EH (cell line): ENCODE results near the gene HELZ2.
"Not testable (repeated sequence)": the region's sequence is repeated elsewhere in the genome, so short reads cannot be mapped to it uniquely, and the experiment has no call there.

Source experiments
- DNase-seq: peaks from one replicate; pipeline ENCODE4 v3.0.0-alpha.2; 2015; ENCODE audit warnings: low read depth

The HELZ2 gene

GRCh38 chr20:63580796-63581461, 6.9 kb upstream of the HELZ2 start:
- DNase-seq: peak; percentile 34

GRCh38 chr20:63579017-63579694, 5.1 kb upstream of the HELZ2 start:
- DNase-seq: peak; percentile 15

GRCh38 chr20:63578224-63579016, 4.4 kb upstream of the HELZ2 start:
- DNase-seq: no peak

GRCh38 chr20:63577317-63577894, 3.4 kb upstream of the HELZ2 start:
- DNase-seq: no peak

- DNase-seq: no peak
Measured at GRCh38 chr20:63576311-63576710, 2.3 kb upstream of the HELZ2 start.

- DNase-seq: no peak
Measured at GRCh38 chr20:63574829-63575743, 1.0 kb upstream of the HELZ2 start.

GRCh38 chr20:63573647-63574131, 350 bp downstream of the HELZ2 start:
- no peak for DNase-seq

- peak; percentile 11 for DNase-seq
Measured at GRCh38 chr20:63572788-63573646, 1.0 kb downstream of the HELZ2 start.

GRCh38 chr20:63572071-63572787, 1.8 kb downstream of the HELZ2 start:
- DNase-seq: no peak

GRCh38 chr20:63571087-63571478, 3.0 kb downstream of the HELZ2 start:
- DNase-seq: not testable (repeated sequence)

- DNase-seq: no peak
Measured at GRCh38 chr20:63570281-63571086, 3.6 kb downstream of the HELZ2 start.

GRCh38 chr20:63568986-63569949, 4.8 kb downstream of the HELZ2 start:
- no peak for DNase-seq

GRCh38 chr20:63568170-63568981, 5.7 kb downstream of the HELZ2 start:
- no peak for DNase-seq

GRCh38 chr20:63567386-63568169, 6.5 kb downstream of the HELZ2 start:
- no peak for DNase-seq

- no peak for DNase-seq
Measured at GRCh38 chr20:63567136-63567385, 7.0 kb downstream of the HELZ2 start.

GRCh38 chr20:63566395-63567135, 7.5 kb downstream of the HELZ2 start:
- no peak for DNase-seq
